Natural killer cell (primary cell): ENCODE results near the gene SYNDIG1. TPM values are rescaled to one million over a fixed set of nuclear protein-coding genes. Genes with fewer than 3 reads are reported as not detected.

Experiments
- ATAC-seq, 3 donors: fragments of 150-1000 bp in 2 of 3; fragments of 200-7000 bp in 1 of 3; cut with Tn5 transposase; 1 replicate in 1 of 3; 2 replicates in 2 of 3; pipeline ENCODE4 v1.10.0; 2021; ENCODE audit warnings: mild to moderate bottlenecking in 2 of 3, moderate library complexity in 2 of 3
- DNase-seq, 2 donors: peaks; one replicate each; pipeline versions ENCODE4 v3.0.0 to v3.0.0-alpha.2; 2013 to 2021; ENCODE audit warnings: mixed read lengths in 1 of 2
- H3K27ac ChIP-seq: one replicate; pipeline ENCODE4 v1.5.1; 2013; ENCODE audit warnings: mild to moderate bottlenecking, low read length
- H3K27me3 ChIP-seq: one replicate; pipeline ENCODE4 v1.6.1; 2013; ENCODE audit warnings: low read length; ENCODE audit not compliant: control insufficient read depth, insufficient read depth
- H3K36me3 ChIP-seq: one replicate; pipeline ENCODE4 v1.6.1; 2013; ENCODE audit warnings: low read length; ENCODE audit not compliant: control insufficient read depth, insufficient read depth
- H3K4me1 ChIP-seq: one replicate; pipeline ENCODE4 v1.6.1; 2013; ENCODE audit warnings: low read length; ENCODE audit not compliant: control insufficient read depth, insufficient read depth
- H3K4me3 ChIP-seq: one replicate; pipeline ENCODE4 v1.5.1; 2013; ENCODE audit warnings: low read length
- H3K9me3 ChIP-seq: one replicate; pipeline ENCODE4 v1.6.1; 2013; ENCODE audit warnings: low read length; ENCODE audit not compliant: control insufficient read depth, insufficient read depth
- H3K27ac Mint-ChIP-seq, 2 donors: one replicate each; pipeline ENCODE4 v1.8.0; 2022; ENCODE audit warnings: mild to moderate bottlenecking in 2 of 2, mixed read lengths in 2 of 2, moderate library complexity in 1 of 2
- H3K27me3 Mint-ChIP-seq, 2 donors: one replicate each; pipeline ENCODE4 v1.8.0; 2022; ENCODE audit warnings: low read depth in 2 of 2, mixed read lengths in 2 of 2
- H3K36me3 Mint-ChIP-seq: one replicate; pipeline ENCODE4 v1.8.0; 2022; ENCODE audit warnings: mixed read lengths
- H3K4me1 Mint-ChIP-seq, 2 donors: one replicate each; pipeline ENCODE4 v1.8.0; 2022; ENCODE audit warnings: mixed read lengths in 2 of 2
- H3K4me3 Mint-ChIP-seq: one replicate; pipeline ENCODE4 v1.8.0; 2022; ENCODE audit warnings: mild to moderate bottlenecking, moderate library complexity, mixed read lengths
- H3K9me3 Mint-ChIP-seq, 2 donors: one replicate each; pipeline ENCODE4 v1.8.0; 2022; ENCODE audit warnings: mixed read lengths in 2 of 2
- WGBS: methylation state at CpG from one replicate; pipeline ENCODE4 v1.1.7; 2013; ENCODE audit warnings: missing lambda C conversion rate; ENCODE audit not compliant: insufficient coverage; 5-methylcytosine and 5-hydroxymethylcytosine counted together
- intact Hi-C: fragments of 100-400 bp; cut with micrococcal nuclease; formaldehyde crosslinking; loops from one replicate; pipeline ENCODE4 v1.14.2; 2022
- total RNA-seq, 4 donors: library from RNA; stranded (reverse); fragments of 120-200 nt in 1 of 4; gene quantifications; one replicate each; pipeline versions ENCODE4 v1.2.3 to v1.2.4, GENCODE V29; 2013 to 2022
- TF ChIP-seq, protein P1 (sequence below): fragments of 200-600 bp; IDR thresholded peaks from one replicate; pipeline ENCODE4 v1.8.0; 2022; ENCODE audit warnings: antibody characterized with exemption

Gene SYNDIG1
- total RNA-seq, 3 donors from 2014 or later (not counting 1 experiment from before 2014, with no cell fraction given), result not detected

- TF ChIP-seq, protein P1, sequence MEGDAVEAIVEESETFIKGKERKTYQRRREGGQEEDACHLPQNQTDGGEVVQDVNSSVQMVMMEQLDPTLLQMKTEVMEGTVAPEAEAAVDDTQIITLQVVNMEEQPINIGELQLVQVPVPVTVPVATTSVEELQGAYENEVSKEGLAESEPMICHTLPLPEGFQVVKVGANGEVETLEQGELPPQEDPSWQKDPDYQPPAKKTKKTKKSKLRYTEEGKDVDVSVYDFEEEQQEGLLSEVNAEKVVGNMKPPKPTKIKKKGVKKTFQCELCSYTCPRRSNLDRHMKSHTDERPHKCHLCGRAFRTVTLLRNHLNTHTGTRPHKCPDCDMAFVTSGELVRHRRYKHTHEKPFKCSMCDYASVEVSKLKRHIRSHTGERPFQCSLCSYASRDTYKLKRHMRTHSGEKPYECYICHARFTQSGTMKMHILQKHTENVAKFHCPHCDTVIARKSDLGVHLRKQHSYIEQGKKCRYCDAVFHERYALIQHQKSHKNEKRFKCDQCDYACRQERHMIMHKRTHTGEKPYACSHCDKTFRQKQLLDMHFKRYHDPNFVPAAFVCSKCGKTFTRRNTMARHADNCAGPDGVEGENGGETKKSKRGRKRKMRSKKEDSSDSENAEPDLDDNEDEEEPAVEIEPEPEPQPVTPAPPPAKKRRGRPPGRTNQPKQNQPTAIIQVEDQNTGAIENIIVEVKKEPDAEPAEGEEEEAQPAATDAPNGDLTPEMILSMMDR, result no peak
- H3K36me3 Mint-ChIP-seq, result no peaks in the 10 kb centered on the region
- intact Hi-C loops, result no loop called here
These were observed 21.3 kb upstream of the SYNDIG1 start for GRCh38 chr20:24448170-24448569.

GRCh38 chr20:24449026-24449720 is 20.3 kb upstream of the SYNDIG1 start:
- Mint-ChIP-seq H3K4me1 (no peaks in the 10 kb centered on the region), H3K27me3 (peaks cover 0 to 10% of the 10 kb centered on the region in 2 donors), H3K36me3 (no peaks in the 10 kb centered on the region), H3K9me3 (no peaks in the 10 kb centered on the region), H3K27ac (no peak overlapping the region), H3K4me3 (no peak overlapping the region)
- no peaks in the 10 kb centered on the region for H3K9me3 ChIP-seq
- no peaks in the 10 kb centered on the region for H3K4me1 ChIP-seq
- DNase-seq (no peak), ATAC-seq (no peak)
- WGBS, result 82% methylated on average over 4 of the region's 9 CpGs
- H3K27me3 ChIP-seq, result no peaks in the 10 kb centered on the region
- intact Hi-C loops, result no loop called here
- H3K4me3 ChIP-seq, result no peak overlapping the region
- no peaks in the 10 kb centered on the region for H3K36me3 ChIP-seq
- TF ChIP-seq, protein P1, result no peak
- no peak overlapping the region for H3K27ac ChIP-seq

More at GRCh38 chr20:24448170-24448569, 21.3 kb upstream of the SYNDIG1 start:
- WGBS, result 61% methylated on average over 7 of the region's 7 CpGs
- Mint-ChIP-seq H3K9me3 (no peaks in the 10 kb centered on the region), H3K27ac (no peak overlapping the region), H3K4me1 (no peaks in the 10 kb centered on the region), H3K4me3 (no peak overlapping the region), H3K27me3 (peaks cover 0 to 11% of the 10 kb centered on the region in 2 donors)
- no peaks in the 10 kb centered on the region for H3K4me1 ChIP-seq
- no peaks in the 10 kb centered on the region for H3K27me3 ChIP-seq
- H3K36me3 ChIP-seq, result no peaks in the 10 kb centered on the region
- H3K27ac ChIP-seq, result no peak overlapping the region
- DNase-seq (no peak), ATAC-seq (no peak)
- H3K4me3 ChIP-seq, result no peak overlapping the region
- no peaks in the 10 kb centered on the region for H3K9me3 ChIP-seq

DNA sequence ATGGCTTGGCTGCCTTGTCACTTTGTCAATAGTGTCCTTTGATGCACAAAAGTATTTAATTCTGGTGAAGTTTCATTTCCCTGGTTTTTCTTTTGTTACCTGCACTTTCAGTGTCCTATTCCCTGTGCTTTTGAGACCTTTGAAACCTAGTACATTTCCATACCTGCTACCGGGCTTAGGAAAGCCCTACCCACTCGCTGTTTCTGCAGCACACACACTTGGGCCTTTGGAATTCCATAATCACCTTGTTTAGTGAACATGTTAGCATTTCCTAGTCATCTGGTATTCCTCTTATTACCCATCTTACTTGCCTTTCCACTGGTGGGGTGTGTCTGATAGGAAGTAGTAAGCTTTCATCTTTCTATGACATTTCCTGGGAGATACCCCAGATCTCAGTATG is 19.3 kb upstream of the SYNDIG1 start:
- no peaks in the 10 kb centered on the region for H3K4me1 ChIP-seq
- Mint-ChIP-seq H3K9me3 (no peaks in the 10 kb centered on the region), H3K4me3 (no peak overlapping the region), H3K4me1 (no peaks in the 10 kb centered on the region), H3K36me3 (no peaks in the 10 kb centered on the region), H3K27ac (no peak overlapping the region), H3K27me3 (peaks cover 0 to 10% of the 10 kb centered on the region in 2 donors)
- DNase-seq, result no peak
- H3K27me3 ChIP-seq, result no peaks in the 10 kb centered on the region
- no peaks in the 10 kb centered on the region for H3K9me3 ChIP-seq
- no peaks in the 10 kb centered on the region for H3K36me3 ChIP-seq
- intact Hi-C loops, result no loop called here
- 88% methylated on average over 2 of the region's 2 CpGs for WGBS
- TF ChIP-seq, protein P1, result no peak
- H3K27ac ChIP-seq, result no peak overlapping the region
- H3K4me3 ChIP-seq, result no peak overlapping the region
- ATAC-seq, result no peak
